Effector memory CD4-positive, alpha-beta T cell (primary cell): Measurements from ENCODE around the gene UNCX.

Experiments
- DNase-seq, 3 donors: peaks; one replicate each; pipeline ENCODE4 v3.0.0-alpha.2; 2020
- H3K27ac ChIP-seq: 2 replicates; pipeline ENCODE4 v1.7.0; 2013; ENCODE audit warnings: mild to moderate bottlenecking, low read length, moderate library complexity; ENCODE audit not compliant: insufficient read depth, poor library complexity, severe bottlenecking
- H3K27me3 ChIP-seq: replicated peaks from 2 replicates; pipeline ENCODE4 v1.7.0; 2013; ENCODE audit warnings: mild to moderate bottlenecking, low read length; ENCODE audit not compliant: insufficient read depth, control insufficient read depth, poor library complexity, severe bottlenecking
- H3K36me3 ChIP-seq: 2 replicates; pipeline ENCODE4 v1.7.0; 2013; ENCODE audit warnings: mild to moderate bottlenecking, low read length, moderate library complexity; ENCODE audit not compliant: control insufficient read depth, insufficient read depth
- H3K4me1 ChIP-seq: 2 replicates; pipeline ENCODE4 v1.7.0; 2013; ENCODE audit warnings: low read length, mild to moderate bottlenecking; ENCODE audit not compliant: control insufficient read depth, insufficient read depth, poor library complexity, severe bottlenecking
- H3K4me3 ChIP-seq: 2 replicates; pipeline ENCODE4 v1.7.0; 2013; ENCODE audit warnings: low read length, low read depth, mild to moderate bottlenecking; ENCODE audit not compliant: insufficient read depth, poor library complexity, severe bottlenecking
- H3K9me3 ChIP-seq: 2 replicates; pipeline ENCODE4 v1.7.0; 2013; ENCODE audit warnings: mild to moderate bottlenecking, low read length, moderate library complexity; ENCODE audit not compliant: control insufficient read depth

Gene UNCX

GRCh38 chr7:1238931-1239802, 6.5 kb downstream of the UNCX start:
- H3K4me1 ChIP-seq, result peaks cover 17% of the 10 kb centered on the region
- H3K36me3 ChIP-seq, result no peaks in the 10 kb centered on the region
- H3K4me3 ChIP-seq, result no peak overlapping the region
- peaks cover 87% of the 10 kb centered on the region for H3K27me3 ChIP-seq
- no peak overlapping the region for H3K27ac ChIP-seq
- no peak for DNase-seq
- no peaks in the 10 kb centered on the region for H3K9me3 ChIP-seq

- Histone ChIP-seq H3K4me3 (no peak overlapping the region), H3K27me3 (peaks cover 85% of the 10 kb centered on the region), H3K36me3 (no peaks in the 10 kb centered on the region), H3K4me1 (peaks cover 13% of the 10 kb centered on the region), H3K9me3 (no peaks in the 10 kb centered on the region), H3K27ac (no peak overlapping the region)
- DNase-seq, result no peak
Measured at GRCh38 chr7:1239803-1240516, 7.3 kb downstream of the UNCX start.

- no peaks in the 10 kb centered on the region for H3K36me3 ChIP-seq
- no peak for DNase-seq
- peaks cover 5% of the 10 kb centered on the region for H3K4me1 ChIP-seq
- H3K4me3 ChIP-seq, result no peak overlapping the region
- peaks cover 86% of the 10 kb centered on the region for H3K27me3 ChIP-seq
- H3K9me3 ChIP-seq, result no peaks in the 10 kb centered on the region
- no peak overlapping the region for H3K27ac ChIP-seq
Measured at GRCh38 chr7:1240517-1241257, 8.0 kb downstream of the UNCX start.

- Histone ChIP-seq H3K27ac (no peak overlapping the region), H3K36me3 (no peaks in the 10 kb centered on the region), H3K4me3 (no peak overlapping the region), H3K4me1 (peaks cover 4% of the 10 kb centered on the region), H3K9me3 (no peaks in the 10 kb centered on the region), H3K27me3 (peaks cover 91% of the 10 kb centered on the region)
- DNase-seq, result no peak
Measured at GRCh38 chr7:1241258-1241602, 8.6 kb downstream of the UNCX start.

GRCh38 chr7:1241603-1242255, 9.1 kb downstream of the UNCX start:
- no peak for DNase-seq
- Histone ChIP-seq H3K27me3 (peaks cover 96% of the 10 kb centered on the region), H3K27ac (no peak overlapping the region), H3K36me3 (no peaks in the 10 kb centered on the region), H3K4me1 (peaks cover 4% of the 10 kb centered on the region), H3K9me3 (no peaks in the 10 kb centered on the region), H3K4me3 (no peak overlapping the region)

GRCh38 chr7:1242256-1242605, 9.6 kb downstream of the UNCX start:
- DNase-seq, result no peak
- Histone ChIP-seq H3K27ac (no peak overlapping the region), H3K36me3 (no peaks in the 10 kb centered on the region), H3K4me1 (peaks cover 5% of the 10 kb centered on the region), H3K9me3 (no peaks in the 10 kb centered on the region), H3K4me3 (no peak overlapping the region), H3K27me3 (peaks cover 96% of the 10 kb centered on the region)

- Histone ChIP-seq H3K27me3 (peaks cover 96% of the 10 kb centered on the region), H3K9me3 (no peaks in the 10 kb centered on the region), H3K36me3 (no peaks in the 10 kb centered on the region), H3K4me1 (peaks cover 9% of the 10 kb centered on the region), H3K27ac (no peak overlapping the region), H3K4me3 (no peak overlapping the region)
- no peak for DNase-seq
Measured at GRCh38 chr7:1242606-1243289, 10.1 kb downstream of the UNCX start.

- no peak overlapping the region for H3K4me3 ChIP-seq
- no peak for DNase-seq
- H3K4me1 ChIP-seq, result peaks cover 16% of the 10 kb centered on the region
- peaks cover 96% of the 10 kb centered on the region for H3K27me3 ChIP-seq
- no peaks in the 10 kb centered on the region for H3K9me3 ChIP-seq
- no peak overlapping the region for H3K27ac ChIP-seq
- no peaks in the 10 kb centered on the region for H3K36me3 ChIP-seq
Measured at GRCh38 chr7:1243290-1243963, 10.8 kb downstream of the UNCX start.

- H3K9me3 ChIP-seq, result no peaks in the 10 kb centered on the region
- DNase-seq, result no peak
- H3K4me3 ChIP-seq, result no peak overlapping the region
- H3K4me1 ChIP-seq, result peaks cover 16% of the 10 kb centered on the region
- peaks cover 93% of the 10 kb centered on the region for H3K27me3 ChIP-seq
- no peaks in the 10 kb centered on the region for H3K36me3 ChIP-seq
- H3K27ac ChIP-seq, result no peak overlapping the region
Measured at GRCh38 chr7:1243964-1244416, 11.3 kb downstream of the UNCX start.
